Gastroesophageal sphincter (tissue), 4 donors: Measurements from ENCODE around the gene SPG7. TPM values are rescaled to one million over a fixed set of nuclear protein-coding genes. Genes with fewer than 3 reads are reported as not detected.
"Not testable (repeated sequence)": the region's sequence is repeated elsewhere in the genome, so short reads cannot be mapped to it uniquely, and the experiment has no call there.

Source experiments
- ATAC-seq: fragments of 150-250 bp; one replicate; pipeline ENCODE4 v1.9.1; 2016; ENCODE audit warnings: mild to moderate bottlenecking, moderate library complexity
- H3K27ac ChIP-seq, 4 donors: fragments of 200-600 bp; sonication (generic) in 3 of 4; 1 replicate in 3 of 4; 2 replicates in 1 of 4; pipeline ENCODE4 v1.5.1; 2016 to 2019
- H3K27me3 ChIP-seq: fragments of 200-600 bp; sonication (generic); one replicate; pipeline ENCODE4 v1.5.1; 2019
- H3K36me3 ChIP-seq, 2 donors: fragments of 200-600 bp; sonication (generic); one replicate each; pipeline ENCODE4 v1.5.1; 2019; ENCODE audit warnings: control low read depth in 1 of 2
- H3K4me1 ChIP-seq, 3 donors: fragments of 200-600 bp; sonication (generic); 1 replicate in 2 of 3; 2 replicates in 1 of 3; pipeline ENCODE4 v1.5.1; 2016 to 2019; ENCODE audit warnings: control low read depth in 2 of 3
- H3K4me3 ChIP-seq, 2 donors: fragments of 200-600 bp; sonication (generic); one replicate each; pipeline ENCODE4 v1.5.1; 2019; ENCODE audit warnings: mild to moderate bottlenecking in 1 of 2, moderate library complexity in 1 of 2
- H3K9me3 ChIP-seq, 3 donors: fragments of 200-600 bp; sonication (generic); one replicate each; pipeline ENCODE4 v1.5.1; 2017 to 2019; ENCODE audit warnings: control low read depth in 2 of 3
- CTCF ChIP-seq, 4 experiments: fragments of 200-600 bp in 2 of 4; fragments of 450-650 bp in 2 of 4; sonication (generic) in 1 of 4; IDR thresholded peaks; one replicate each; pipeline ENCODE4 v1.5.1; 2017 to 2019; ENCODE audit warnings: antibody characterized with exemption in 4 of 4, mild to moderate bottlenecking in 2 of 4, moderate library complexity in 2 of 4
- EP300 ChIP-seq: sonication (generic); formaldehyde crosslinking; IDR thresholded peaks from one replicate; pipeline ENCODE4 v1.6.1; 2017; ENCODE audit warnings: antibody characterized with exemption, mild to moderate bottlenecking
- POLR2A ChIP-seq, 2 donors: fragments of 450-650 bp; IDR thresholded peaks; one replicate each; pipeline ENCODE4 v1.6.1; 2017; ENCODE audit warnings: antibody characterized with exemption in 2 of 2, mild to moderate bottlenecking in 2 of 2, moderate library complexity in 1 of 2
- POLR2AphosphoS5 ChIP-seq: sonication (generic); formaldehyde crosslinking; IDR thresholded peaks from one replicate; pipeline ENCODE4 v1.6.1; 2017; ENCODE audit warnings: antibody characterized with exemption
- WGBS, 2 donors: methylation state at CpG; one replicate each; pipeline ENCODE4 v1.1.5; 2018; ENCODE audit warnings: low coverage in 1 of 2; 5-methylcytosine and 5-hydroxymethylcytosine counted together
- total RNA-seq, 4 donors: library from RNA; depleted of rRNA; stranded (reverse); fragments of >200 nt; gene quantifications; one replicate each; pipeline ENCODE4 v1.1.0, GENCODE V29; 2016

Gene SPG7
- total RNA-seq, result 100 to 1,000 TPM in 2 of 4 donors, 10 to 100 TPM in 2; 80.9 to 160 (median 98.2) TPM

GRCh38 chr16:89507834-89508590 lies at the start of gene SPG7:
SPG7 (plus strand) TSS chr16:89508403; CDS start chr16:89508418, 15 bp downstream.
- Histone ChIP-seq H3K4me1 (peaks cover 0 to 54% (median 27%) of the 10 kb centered on the region in 3 donors), H3K36me3 (peaks cover 0 to 29% of the 10 kb centered on the region in 2 donors), H3K27me3 (no peaks in the 10 kb centered on the region), H3K27ac (peak within 1 kb of the TSS; percentile 70 to 99 (median 94)), H3K9me3 (no peaks in the 10 kb centered on the region), H3K4me3 (peak within 1 kb of the TSS; percentile 84 to 96)
- ATAC-seq, result peak; percentile 94
- 0% methylated on average over 3 of the region's 90 CpGs; no CpG with 5 or more reads in 1 of the 2 donors for WGBS, 2 donors
- TF ChIP-seq POLR2AphosphoS5 (peak; percentile 85), POLR2A (IDR thresholded peaks at IDR 0.05) (peak; percentile 91), CTCF (IDR thresholded peaks at IDR 0.05) (no peak), EP300 (no peak)

- WGBS, 2 donors, result 57 to 76% methylated on average over 2 to 6 of the region's 7 CpGs
- Histone ChIP-seq H3K36me3 (no peaks in the 10 kb centered on the region), H3K4me1 (peaks cover 0 to 67% (median 9%) of the 10 kb centered on the region in 3 donors), H3K4me3 (no peak overlapping the region), H3K27ac (no peak overlapping the region), H3K9me3 (no peaks in the 10 kb centered on the region), H3K27me3 (no peaks in the 10 kb centered on the region)
- no peak for ATAC-seq
- TF ChIP-seq POLR2AphosphoS5 (no peak), EP300 (no peak), POLR2A (IDR thresholded peaks at IDR 0.05) (no peak), CTCF (IDR thresholded peaks at IDR 0.05) (no peak)
These were observed 49.7 kb upstream of the SPG7 start for GRCh38 chr16:89458551-89458950.

GRCh38 chr16:89458967-89459366 lies 49.2 kb upstream of the SPG7 start:
- TF ChIP-seq POLR2A (IDR thresholded peaks at IDR 0.05) (no peak), POLR2AphosphoS5 (no peak), CTCF (IDR thresholded peaks at IDR 0.05) (no peak), EP300 (no peak)
- WGBS, 2 donors, result 56 to 76% methylated on average over 2 of the region's 2 CpGs
- ATAC-seq, result no peak
- no peaks in the 10 kb centered on the region for H3K9me3 ChIP-seq
- no peaks in the 10 kb centered on the region for H3K36me3 ChIP-seq
- H3K4me1 ChIP-seq, result peaks cover 0 to 67% (median 5%) of the 10 kb centered on the region in 3 donors
- no peak overlapping the region for H3K27ac ChIP-seq
- no peak overlapping the region for H3K4me3 ChIP-seq
- no peaks in the 10 kb centered on the region for H3K27me3 ChIP-seq

- no peak overlapping the region for H3K27ac ChIP-seq
- no peak for ATAC-seq
These were observed 47.6 kb upstream of the SPG7 start for GRCh38 chr16:89460556-89460955.

GRCh38 chr16:89461890-89462289 lies 46.3 kb upstream of the SPG7 start:
- not testable (repeated sequence) for H3K27me3 ChIP-seq, ATAC-seq, H3K9me3 ChIP-seq, H3K4me3 ChIP-seq, H3K27ac ChIP-seq, H3K36me3 ChIP-seq
- H3K4me1 ChIP-seq, result peaks cover 0 to 70% (median 0%) of the 10 kb centered on the region in 3 donors
- WGBS, 2 donors, result 42 to 68% methylated on average over 5 of the region's 15 CpGs

More at GRCh38 chr16:89460556-89460955, 47.6 kb upstream of the SPG7 start:
- Histone ChIP-seq H3K9me3 (no peaks in the 10 kb centered on the region), H3K36me3 (no peaks in the 10 kb centered on the region), H3K4me3 (no peak overlapping the region), H3K27me3 (no peaks in the 10 kb centered on the region), H3K4me1 (peaks cover 0 to 68% (median 0%) of the 10 kb centered on the region in 3 donors)
- no peak for TF ChIP-seq POLR2AphosphoS5
- WGBS, 2 donors, result 92 to 98% methylated on average over 2 to 6 of the region's 6 CpGs

- not testable (repeated sequence) for H3K27ac ChIP-seq, H3K36me3 ChIP-seq, H3K9me3 ChIP-seq, ATAC-seq, H3K27me3 ChIP-seq, H3K4me3 ChIP-seq
- peaks cover 0 to 75% (median 0%) of the 10 kb centered on the region in 3 donors for H3K4me1 ChIP-seq
- no CpG with 5 or more reads among the region's 30 CpGs for WGBS, 2 donors
These were observed 45.6 kb upstream of the SPG7 start for GRCh38 chr16:89462639-89463038.

GRCh38 chr16:89463312-89463711 lies 44.9 kb upstream of the SPG7 start:
- not testable (repeated sequence) for ATAC-seq, H3K27ac ChIP-seq, H3K36me3 ChIP-seq, H3K9me3 ChIP-seq, H3K4me3 ChIP-seq, H3K27me3 ChIP-seq
- WGBS, 2 donors, result 52% methylated on average over 2 of the region's 5 CpGs; no CpG with 5 or more reads in 1 of the 2 donors
- H3K4me1 ChIP-seq, result peaks cover 0 to 75% (median 0%) of the 10 kb centered on the region in 3 donors
